HG03521 (cell line): ENCODE measurements around the gene FNDC11.
"Not testable (repeated sequence)": the region's sequence is repeated elsewhere in the genome, so short reads cannot be mapped to it uniquely, and the experiment has no call there.

Experiments
- ATAC-seq: cut with Tn5 transposase; IDR thresholded peaks from one replicate; pipeline ENCODE4 v1.9.1; 2021; ENCODE audit warnings: mild to moderate bottlenecking, moderate library complexity; ENCODE audit not compliant: unreplicated experiment

The FNDC11 gene

DNA sequence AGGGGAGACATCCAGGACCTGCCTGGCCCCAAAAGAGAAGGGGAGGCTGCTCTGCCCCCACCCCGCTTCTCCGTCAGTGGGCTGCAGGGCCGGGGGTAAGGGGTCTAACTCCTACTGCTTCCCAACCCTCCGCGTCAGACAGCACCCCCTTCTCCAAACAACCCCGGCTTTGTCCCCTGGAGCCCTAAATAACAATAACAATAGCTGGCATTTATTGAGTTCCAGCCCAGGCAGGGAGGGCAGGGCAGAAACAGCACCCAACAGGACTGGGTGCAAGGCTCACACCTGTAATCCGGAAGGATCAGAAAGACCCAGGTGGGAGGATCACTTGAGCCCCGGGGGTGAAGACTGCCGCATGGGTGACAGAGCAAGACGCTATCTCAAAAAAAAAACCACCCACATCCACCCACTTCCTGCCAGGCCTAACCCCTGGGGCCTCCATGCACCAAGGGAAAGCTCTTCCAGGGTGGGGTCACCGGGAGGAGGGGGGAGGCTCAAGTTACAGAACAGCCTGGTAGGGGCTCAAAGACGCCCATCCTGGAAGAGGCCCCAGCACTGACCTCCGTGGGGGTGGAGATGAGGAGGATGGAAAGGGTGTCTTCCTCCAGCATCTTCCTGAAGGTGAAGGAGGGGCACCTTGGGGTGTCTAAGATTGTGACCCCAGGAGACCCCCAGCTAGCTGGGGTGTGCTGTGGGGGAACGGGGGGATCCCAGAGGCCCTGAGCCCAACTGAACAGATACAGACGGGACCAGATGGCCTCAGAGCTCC is 1.3 kb upstream of the FNDC11 start:
- ATAC-seq = no peak

GRCh38 chr20:63553251-63553932 is 567 bp upstream of the FNDC11 start:
- ATAC-seq = no peak

- no peak for ATAC-seq
Measured at GRCh38 chr20:63554361-63555278, 661 bp downstream of the FNDC11 start.

DNA sequence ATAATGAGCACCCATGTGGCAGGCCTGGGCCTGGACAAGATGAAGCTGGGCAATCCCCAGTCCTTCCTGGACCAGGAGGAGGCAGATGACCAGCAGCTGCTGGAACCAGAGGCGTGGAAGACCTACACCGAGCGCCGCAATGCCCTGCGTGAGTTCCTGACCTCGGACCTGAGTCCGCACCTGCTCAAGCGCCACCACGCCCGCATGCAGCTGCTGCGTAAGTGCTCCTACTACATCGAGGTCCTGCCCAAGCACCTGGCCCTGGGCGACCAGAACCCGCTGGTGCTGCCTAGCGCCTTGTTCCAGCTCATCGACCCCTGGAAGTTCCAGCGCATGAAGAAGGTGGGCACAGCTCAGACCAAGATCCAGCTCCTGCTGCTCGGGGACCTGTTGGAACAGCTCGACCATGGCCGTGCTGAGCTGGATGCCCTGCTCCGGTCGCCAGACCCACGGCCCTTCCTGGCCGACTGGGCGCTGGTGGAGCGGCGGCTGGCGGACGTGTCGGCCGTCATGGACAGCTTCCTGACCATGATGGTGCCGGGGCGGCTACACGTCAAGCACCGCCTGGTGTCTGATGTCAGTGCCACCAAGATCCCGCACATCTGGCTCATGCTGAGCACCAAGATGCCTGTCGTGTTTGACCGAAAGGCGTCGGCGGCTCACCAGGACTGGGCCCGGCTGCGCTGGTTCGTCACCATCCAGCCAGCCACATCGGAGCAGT is 1.9 kb downstream of the FNDC11 start:
- no peak for ATAC-seq

DNA sequence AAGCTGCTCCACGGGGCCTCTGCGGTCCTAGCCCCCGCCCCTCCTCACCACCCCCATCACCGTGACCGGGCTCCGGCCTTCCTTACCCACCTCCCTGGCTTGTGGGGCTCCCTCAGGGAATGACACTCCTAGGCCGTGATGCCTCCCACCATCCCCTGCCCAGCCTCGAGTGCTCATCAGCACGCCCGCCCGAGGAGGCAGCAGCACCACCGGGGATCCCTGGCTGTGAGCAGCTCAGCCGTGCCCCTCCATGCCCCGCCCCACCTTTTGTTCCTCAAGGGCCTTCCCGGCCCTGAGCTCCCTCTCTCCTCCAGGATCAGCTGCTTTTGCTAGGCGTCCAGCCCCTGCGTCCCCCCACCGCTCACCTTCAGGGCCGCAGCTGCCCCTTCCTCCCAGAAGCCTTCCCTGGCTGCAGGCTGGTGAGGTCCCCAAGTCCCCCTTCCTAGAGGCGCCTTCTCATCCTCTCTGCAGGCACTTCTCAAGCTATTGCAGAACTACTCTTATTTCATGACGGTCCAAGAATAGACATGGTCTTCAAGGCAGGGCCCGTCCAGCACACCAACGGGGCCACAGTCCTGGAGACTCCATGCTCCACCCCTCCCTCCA is 3.0 kb downstream of the FNDC11 start:
- no peak for ATAC-seq

DNA sequence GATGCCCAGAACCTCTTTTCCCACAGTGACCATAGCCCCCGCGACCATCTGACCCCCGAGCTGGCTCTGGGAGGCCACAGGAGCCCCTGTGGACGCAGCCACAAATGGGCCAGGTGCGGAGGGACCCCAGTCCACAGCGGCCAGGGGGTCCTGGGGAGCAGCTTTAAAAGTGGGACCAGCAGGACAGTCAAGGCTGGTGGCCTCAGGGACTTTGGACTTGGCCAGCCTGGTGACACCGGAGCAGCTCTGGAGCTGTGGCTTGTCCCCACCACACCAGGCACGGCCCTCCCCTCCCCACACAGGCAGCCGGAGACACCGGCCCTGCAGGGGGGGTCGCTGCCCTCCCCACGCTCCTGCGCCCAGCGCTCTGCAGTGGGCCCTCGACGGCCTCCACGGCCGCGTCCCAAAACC is 3.5 kb downstream of the FNDC11 start:
- ATAC-seq = no peak

DNA sequence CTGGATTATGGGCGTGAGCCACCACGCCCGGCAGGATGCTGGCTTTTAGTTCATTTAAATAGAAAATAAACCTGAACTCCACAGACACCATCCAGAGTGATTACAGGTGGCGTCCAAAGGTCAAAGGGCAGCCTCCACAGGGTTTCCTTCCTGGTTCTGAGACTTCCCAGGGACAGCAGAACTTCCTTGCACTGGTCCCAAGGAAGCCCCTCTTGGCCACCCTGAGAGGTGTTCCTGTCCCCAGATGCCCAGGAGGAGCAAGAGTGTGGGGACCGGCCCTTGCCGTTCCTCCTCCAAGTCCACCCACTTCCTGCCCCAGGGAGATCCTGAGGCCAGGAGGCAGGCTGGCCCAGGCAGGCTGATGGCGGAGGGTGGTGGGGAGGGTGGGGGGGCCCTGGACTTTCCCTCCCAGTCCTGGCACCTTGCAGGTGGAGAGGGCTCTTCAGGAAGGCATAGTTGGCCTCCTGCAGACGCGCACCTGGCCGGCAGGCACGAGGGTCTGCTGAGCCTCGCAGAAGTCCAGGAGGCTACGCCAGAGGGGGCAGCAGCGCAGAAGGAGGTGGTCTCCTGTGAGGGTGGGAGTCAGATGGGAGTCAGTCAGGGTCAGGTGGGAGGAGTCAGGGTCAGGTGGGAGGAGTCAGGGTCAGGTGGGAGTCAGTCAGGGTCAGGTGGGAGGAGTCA is 5.0 kb downstream of the FNDC11 start:
- no peak for ATAC-seq

DNA sequence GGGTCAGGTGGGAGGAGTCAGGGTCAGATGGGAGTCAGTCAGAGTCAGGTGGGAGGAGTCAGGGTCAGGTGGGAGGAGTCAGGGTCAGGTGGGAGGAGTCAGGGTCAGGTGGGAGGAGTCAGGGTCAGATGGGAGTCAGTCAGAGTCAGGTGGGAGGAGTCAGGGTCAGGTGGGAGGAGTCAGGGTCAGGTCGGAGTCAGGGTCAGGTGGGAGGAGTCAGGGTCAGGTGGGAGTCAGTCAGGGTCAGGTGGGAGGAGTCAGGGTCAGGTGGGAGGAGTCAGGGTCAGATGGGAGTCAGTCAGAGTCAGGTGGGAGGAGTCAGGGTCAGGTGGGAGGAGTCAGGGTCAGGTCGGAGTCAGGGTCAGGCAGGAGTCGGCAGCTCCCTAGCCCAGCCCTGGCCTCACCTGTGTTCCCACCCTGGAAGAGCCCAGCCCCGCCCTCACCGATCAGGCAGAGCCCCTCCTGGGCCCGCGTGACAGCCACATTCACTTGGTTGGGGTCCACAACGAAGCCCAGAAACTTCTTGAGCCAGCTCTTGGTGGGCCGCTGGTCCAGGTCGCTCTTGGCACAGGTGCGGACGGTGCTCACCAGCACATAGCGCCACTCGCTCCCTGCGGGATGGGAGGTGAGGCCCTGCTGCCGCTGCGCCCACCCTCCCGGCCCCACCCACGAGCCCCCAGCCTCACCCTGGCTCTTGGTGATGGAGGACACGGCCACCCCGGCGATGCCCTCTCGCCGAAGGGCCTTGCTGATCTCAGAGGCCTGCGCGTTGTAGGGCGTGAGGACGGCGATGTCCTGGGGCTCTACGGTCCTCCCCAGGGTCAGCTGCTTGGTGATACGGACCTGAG is 5.8 kb downstream of the FNDC11 start:
- ATAC-seq = not testable (repeated sequence)

GRCh38 chr20:63560333-63560805 is 6.4 kb downstream of the FNDC11 start:
- no peak for ATAC-seq

DNA sequence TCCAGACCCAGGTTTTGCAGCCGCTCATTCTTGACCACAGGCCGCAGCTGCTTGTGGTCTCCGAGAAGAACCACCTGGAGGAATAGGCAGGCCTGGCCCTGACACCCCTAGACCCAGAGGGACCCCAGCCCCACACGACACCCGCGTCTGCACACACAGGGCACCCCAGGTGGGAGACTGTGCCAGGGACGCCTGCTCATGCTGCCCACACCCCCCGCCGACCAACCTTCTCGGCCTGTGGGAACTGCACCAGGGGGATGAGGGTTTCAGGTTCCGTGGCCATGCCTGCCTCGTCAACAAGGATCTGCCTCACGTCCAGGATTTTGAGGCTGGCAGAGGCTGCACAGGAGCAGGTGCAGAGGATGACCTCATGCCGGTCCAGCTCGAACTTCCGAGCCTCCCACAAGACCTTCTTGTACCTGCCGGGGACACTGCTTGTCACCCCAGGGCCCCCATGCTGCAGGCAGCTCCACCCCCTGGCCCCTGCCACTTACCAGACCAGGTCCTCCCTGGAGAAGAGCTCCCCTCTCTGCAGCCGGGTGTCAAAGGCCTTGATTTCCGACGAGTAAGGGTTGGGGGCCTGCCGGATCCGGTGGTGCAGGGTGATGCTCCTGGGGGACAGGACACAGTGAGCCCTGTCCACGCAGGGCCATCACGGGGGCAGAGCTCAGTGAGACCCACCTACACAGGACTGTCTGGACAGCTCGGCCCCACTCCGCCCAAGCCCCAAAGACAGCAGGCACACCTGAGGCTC is 7.1 kb downstream of the FNDC11 start:
- ATAC-seq = no peak

- ATAC-seq = no peak
Measured at GRCh38 chr20:63561624-63562396, 7.9 kb downstream of the FNDC11 start.

DNA sequence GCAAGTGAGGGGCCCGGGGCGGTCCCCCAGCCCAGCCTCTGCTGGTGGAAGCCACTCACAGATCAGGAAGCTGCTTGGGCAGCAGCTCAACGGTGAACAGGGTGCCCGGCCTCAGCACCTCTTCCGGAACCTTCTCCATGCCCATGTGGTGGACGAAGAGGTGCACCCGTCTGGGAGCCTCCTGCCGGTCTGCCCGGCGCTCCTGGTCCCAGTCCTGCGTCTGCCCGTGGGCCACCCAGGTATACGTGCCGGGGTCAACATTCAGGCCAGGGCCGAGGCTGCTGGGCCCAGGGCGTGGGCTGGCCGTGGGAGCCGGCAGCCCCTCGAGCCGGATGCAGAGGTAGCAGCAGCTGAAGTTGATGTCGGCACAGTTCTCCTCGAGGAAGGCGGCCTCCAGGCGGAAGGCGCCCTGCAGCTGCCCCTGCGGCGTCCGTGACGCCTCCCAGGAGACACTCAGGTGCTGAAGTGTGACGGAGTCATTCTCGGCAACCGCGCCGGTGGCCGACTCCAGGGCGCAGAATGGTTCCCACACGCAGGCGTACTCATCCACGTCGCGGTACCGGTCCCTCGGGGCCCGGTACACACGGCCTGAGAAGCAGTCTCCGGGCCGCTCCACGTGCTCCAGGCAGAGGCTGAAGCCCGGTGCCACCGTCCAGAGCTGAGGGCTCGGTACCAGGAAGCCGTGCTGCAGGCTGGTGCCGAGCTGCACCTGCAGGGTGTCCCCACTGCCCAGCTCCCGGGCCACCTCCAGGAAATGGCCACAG is 8.7 kb downstream of the FNDC11 start:
- ATAC-seq = no peak

DNA sequence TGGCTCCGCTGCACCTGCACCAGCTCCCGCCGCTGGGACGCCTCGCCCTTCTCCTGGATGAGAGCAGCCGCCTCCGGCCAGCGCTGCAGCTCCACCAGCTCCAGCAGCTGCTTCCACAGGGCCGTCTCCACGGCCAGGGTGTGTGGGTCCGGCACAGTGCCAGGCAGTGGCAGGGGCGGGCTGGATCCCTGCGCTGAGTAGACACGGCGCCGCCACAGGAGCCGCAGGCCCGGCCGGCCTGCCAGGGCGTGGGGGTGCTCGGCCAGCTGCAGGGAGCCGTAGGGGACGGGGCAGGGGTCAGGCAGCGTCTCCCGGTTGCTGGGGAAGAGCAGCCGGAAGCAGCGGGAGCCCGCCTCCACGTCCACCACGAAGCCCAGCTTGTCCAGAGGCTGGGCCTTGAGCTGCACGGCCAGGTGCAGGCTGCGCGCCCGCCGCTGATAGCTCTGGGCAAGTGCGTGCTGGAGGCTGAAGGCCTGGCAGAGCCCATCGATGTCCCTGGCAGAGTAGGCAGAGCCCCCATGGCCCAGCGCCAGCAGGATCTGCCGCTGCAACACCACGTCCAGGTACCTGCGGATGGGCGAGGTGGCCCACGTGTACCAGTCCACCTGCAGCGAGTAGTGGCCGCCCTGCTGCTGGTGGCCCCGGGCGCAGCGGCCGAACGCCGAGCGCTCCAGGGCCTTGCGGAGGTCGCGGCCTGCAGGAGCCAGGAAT is 9.4 kb downstream of the FNDC11 start:
- no peak for ATAC-seq

- ATAC-seq = no peak
Measured at GRCh38 chr20:63564036-63564810, 10.3 kb downstream of the FNDC11 start.

GRCh38 chr20:63565021-63565698 is 11.2 kb downstream of the FNDC11 start:
- no peak for ATAC-seq
